Measurements from ENCODE around the gene ATAD3C. TPM values are rescaled to one million over a fixed set of nuclear protein-coding genes. Genes with fewer than 3 reads are reported as not detected.

Gene ATAD3C
- total RNA-seq, 1 donor from 2014 or later = 2.9 TPM

GRCh38 chr1:1418464-1419362, 30.8 kb upstream of the ATAD3C start:
- no peak for DNase-seq (ENCODE audit: low spot score in 2 of 2, unreplicated experiment in 2 of 2)
- no peaks in the 10 kb centered on the region for H3K27me3 Mint-ChIP-seq (ENCODE audit: low read depth)
- no peak for TF ChIP-seq CTCF (IDR thresholded peaks at IDR 0.05; ENCODE audit: unreplicated experiment)
- no peaks in the 10 kb centered on the region for H3K36me3 Mint-ChIP-seq
- H3K4me1 Mint-ChIP-seq = peaks cover 30% of the 10 kb centered on the region
- H3K4me3 Mint-ChIP-seq = no peak overlapping the region
- H3K27ac Mint-ChIP-seq = peak overlapping the region; percentile 70
- H3K9me3 Mint-ChIP-seq = no peaks in the 10 kb centered on the region

GRCh38 chr1:1419363-1419812, 30.1 kb upstream of the ATAD3C start:
- Mint-ChIP-seq H3K4me3 (peak overlapping the region; percentile 20), H3K9me3 (no peaks in the 10 kb centered on the region), H3K27me3 (ENCODE audit: low read depth) (no peaks in the 10 kb centered on the region), H3K36me3 (no peaks in the 10 kb centered on the region), H3K4me1 (peaks cover 30% of the 10 kb centered on the region), H3K27ac (peak overlapping the region; percentile 60)
- TF ChIP-seq CTCF (IDR thresholded peaks at IDR 0.05; ENCODE audit: unreplicated experiment) = no peak
- no peak for DNase-seq (ENCODE audit: low spot score in 2 of 2, unreplicated experiment in 2 of 2)

- no peaks in the 10 kb centered on the region for H3K27me3 Mint-ChIP-seq (ENCODE audit: low read depth)
- no peaks in the 10 kb centered on the region for H3K36me3 Mint-ChIP-seq
- no peak for DNase-seq (ENCODE audit: low spot score in 2 of 2, unreplicated experiment in 2 of 2)
- TF ChIP-seq CTCF (IDR thresholded peaks at IDR 0.05; ENCODE audit: unreplicated experiment) = no peak
- H3K9me3 Mint-ChIP-seq = no peaks in the 10 kb centered on the region
- H3K4me3 Mint-ChIP-seq = no peak overlapping the region
- H3K4me1 Mint-ChIP-seq = peaks cover 35% of the 10 kb centered on the region
- H3K27ac Mint-ChIP-seq = peak overlapping the region; percentile 60
These were observed 29.5 kb upstream of the ATAD3C start for GRCh38 chr1:1419813-1420653.

GRCh38 chr1:1420654-1421141, 28.8 kb upstream of the ATAD3C start:
- H3K4me1 Mint-ChIP-seq = peaks cover 39% of the 10 kb centered on the region
- no peaks in the 10 kb centered on the region for H3K27me3 Mint-ChIP-seq (ENCODE audit: low read depth)
- no peak for TF ChIP-seq CTCF (IDR thresholded peaks at IDR 0.05; ENCODE audit: unreplicated experiment)
- no peak for DNase-seq (ENCODE audit: low spot score in 2 of 2, unreplicated experiment in 2 of 2)
- no peaks in the 10 kb centered on the region for H3K36me3 Mint-ChIP-seq
- no peaks in the 10 kb centered on the region for H3K9me3 Mint-ChIP-seq
- H3K27ac Mint-ChIP-seq = peak overlapping the region; percentile 82
- peak overlapping the region; percentile 49 for H3K4me3 Mint-ChIP-seq

- Mint-ChIP-seq H3K4me1 (peaks cover 43% of the 10 kb centered on the region), H3K27me3 (ENCODE audit: low read depth) (no peaks in the 10 kb centered on the region), H3K27ac (peak within 1 kb of the TSS; percentile 96), H3K4me3 (peak within 1 kb of the TSS; percentile 49), H3K36me3 (no peaks in the 10 kb centered on the region), H3K9me3 (no peaks in the 10 kb centered on the region)
- no peak for TF ChIP-seq CTCF (IDR thresholded peaks at IDR 0.05; ENCODE audit: unreplicated experiment)
- DNase-seq (ENCODE audit: low spot score in 2 of 2, unreplicated experiment in 2 of 2) = no peak
These were observed 28.2 kb upstream of the ATAD3C start, which contains the start of gene ANKRD65 for GRCh38 chr1:1421147-1421906. Gene ANKRD65 (minus strand): TSS chr1:1421276. CDS start chr1:1421005, 271 bp downstream.
